Skin epidermis (tissue), 12 donors: ENCODE results near the gene GRIK3.

Experiments used
- H3K27ac ChIP-seq, 21 experiments: fragments of 200-600 bp; sonication (generic) in 11 of 21; one replicate each; pipeline ENCODE4 v1.5.0; 2020; ENCODE audit warnings: mild to moderate bottlenecking in 3 of 21, inconsistent platforms in 2 of 21, moderate library complexity in 2 of 21
- H3K4me3 ChIP-seq, 7 experiments: fragments of 200-600 bp; sonication (generic) in 2 of 7; one replicate each; pipeline ENCODE4 v1.5.0; 2020; ENCODE audit warnings: inconsistent platforms in 2 of 7, mild to moderate bottlenecking in 2 of 7, moderate library complexity in 1 of 7

Gene GRIK3

DNA sequence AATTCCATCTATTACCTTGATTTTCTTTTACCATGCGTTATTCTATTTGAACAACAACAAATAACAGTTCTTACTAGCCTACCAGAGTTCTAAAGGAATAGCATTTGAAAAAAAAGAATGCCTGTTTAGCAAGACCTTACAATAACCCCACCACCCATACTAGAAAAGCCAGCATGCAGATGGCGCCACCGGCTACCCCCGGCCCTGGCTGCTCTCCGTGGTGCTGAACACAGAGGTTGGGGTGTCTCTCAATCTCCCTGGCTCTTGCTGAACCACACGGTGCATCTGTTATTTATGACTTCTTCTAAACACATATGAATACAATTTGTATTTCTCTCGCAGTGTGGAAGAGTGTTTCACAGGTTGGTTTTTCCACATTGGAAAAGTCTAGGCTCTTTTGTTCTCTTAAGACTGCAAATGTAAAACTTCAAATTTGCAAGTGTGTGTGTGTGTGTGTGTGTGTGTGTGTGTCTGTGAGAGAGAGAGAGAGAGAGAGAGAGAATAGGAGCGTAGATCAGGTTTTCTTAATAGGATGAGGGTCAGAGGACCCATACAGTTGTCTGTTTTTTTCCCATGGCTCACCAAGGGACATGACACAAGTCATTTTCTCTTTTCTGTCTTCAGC, 13.6 kb downstream of the GRIK3 start:
- H3K4me3 ChIP-seq = no peak overlapping the region

GRCh38 chr1:37018510-37018909, 15.8 kb downstream of the GRIK3 start:
- Histone ChIP-seq H3K27ac (no peak overlapping the region), H3K4me3 (no peak overlapping the region)

More for the DNA sequence above, 13.6 kb downstream of the GRIK3 start:
- H3K27ac ChIP-seq = no peak overlapping the region

GRCh38 chr1:37017720-37018119, 16.6 kb downstream of the GRIK3 start:
- Histone ChIP-seq H3K4me3 (no peak overlapping the region), H3K27ac (no peak overlapping the region)

DNA sequence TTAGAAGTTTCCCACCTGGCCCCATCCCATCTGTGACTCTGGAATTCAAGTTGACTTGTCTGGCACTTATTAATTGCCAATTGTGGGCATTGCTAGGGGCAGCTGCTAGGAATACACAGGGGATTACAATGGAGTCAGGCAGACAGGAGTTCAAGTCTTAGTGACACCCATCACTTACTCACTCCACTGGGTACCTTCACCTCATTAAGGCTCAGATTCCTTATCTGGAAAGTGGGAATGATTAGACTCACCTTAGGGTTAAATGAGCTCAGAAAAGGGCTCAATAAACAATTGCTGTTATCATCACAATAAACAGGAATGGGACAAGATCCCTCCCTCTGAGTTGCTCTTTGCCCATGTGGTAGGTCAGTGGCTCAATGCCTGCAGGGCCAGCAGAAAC, 18.2 kb downstream of the GRIK3 start:
- Histone ChIP-seq H3K4me3 (no peak overlapping the region), H3K27ac (no peak overlapping the region)

GRCh38 chr1:37015713-37016112, 18.6 kb downstream of the GRIK3 start:
- no peak overlapping the region for H3K27ac ChIP-seq
- H3K4me3 ChIP-seq = no peak overlapping the region

- Histone ChIP-seq H3K27ac (no peak overlapping the region), H3K4me3 (no peak overlapping the region)
Observed at GRCh38 chr1:37012226-37012625, 22.1 kb downstream of the GRIK3 start.

- no peak overlapping the region for H3K27ac ChIP-seq
- no peak overlapping the region for H3K4me3 ChIP-seq
Observed at GRCh38 chr1:37010011-37010410, 24.3 kb downstream of the GRIK3 start.

- Histone ChIP-seq H3K27ac (no peak overlapping the region), H3K4me3 (no peak overlapping the region)
Observed at GRCh38 chr1:37009521-37009920, 24.8 kb downstream of the GRIK3 start.

DNA sequence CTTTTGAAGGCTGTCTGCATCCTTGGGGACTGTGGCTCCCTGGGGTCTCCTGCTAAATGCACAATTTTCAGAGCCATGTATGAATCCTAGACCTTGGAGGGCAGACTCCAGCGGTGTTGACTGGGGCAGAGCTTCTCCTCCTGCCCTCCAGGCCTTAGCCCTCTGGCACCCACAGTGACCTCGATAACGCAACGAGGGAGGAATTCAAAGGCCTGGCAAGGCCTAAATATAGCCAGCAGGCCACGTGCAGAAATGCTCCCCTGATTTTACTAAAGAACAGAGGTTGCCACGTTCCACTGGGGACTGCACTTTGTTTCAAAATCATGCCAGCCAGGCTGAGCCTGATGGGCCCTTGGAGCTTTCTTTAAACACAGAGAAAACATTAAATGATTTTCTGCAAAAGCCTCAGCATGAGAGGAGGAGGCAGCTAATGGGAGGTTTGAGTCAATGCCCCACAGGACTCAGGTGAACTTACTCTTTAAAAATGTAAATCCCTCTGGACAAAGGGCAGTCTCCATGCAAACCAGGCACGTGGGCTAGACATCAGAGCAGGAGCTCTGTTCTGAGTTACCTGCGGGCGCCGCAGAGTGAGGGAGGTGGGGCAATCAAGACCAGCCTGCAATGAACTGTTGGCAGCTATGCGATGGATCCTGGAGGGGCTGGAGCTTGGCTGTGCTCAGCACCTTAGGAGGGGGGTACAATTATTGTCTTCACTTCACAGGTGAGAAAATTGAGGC, 28.0 kb downstream of the GRIK3 start:
- Histone ChIP-seq H3K4me3 (no peak overlapping the region), H3K27ac (no peak overlapping the region)

GRCh38 chr1:37002898-37003297, 31.4 kb downstream of the GRIK3 start:
- H3K4me3 ChIP-seq = no peak overlapping the region
- H3K27ac ChIP-seq = no peak overlapping the region

DNA sequence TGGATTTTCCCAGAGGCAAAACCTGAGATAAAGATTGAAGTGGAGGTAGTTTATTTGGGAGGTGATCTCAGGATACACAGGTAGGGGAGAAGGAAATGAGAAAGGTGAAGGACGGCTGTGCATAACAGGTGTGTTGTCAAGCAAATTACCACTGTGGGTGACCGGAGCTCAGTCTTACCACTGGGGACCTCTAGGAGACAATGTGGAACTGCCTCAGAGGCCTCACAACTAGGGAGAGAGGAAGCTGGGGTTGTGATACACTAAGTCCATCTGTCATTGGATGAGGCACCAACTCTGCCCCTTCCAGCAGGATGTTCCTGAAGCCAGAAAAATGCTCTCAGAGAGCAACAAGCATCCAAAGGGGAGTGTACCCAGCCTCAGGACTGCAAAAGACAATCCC, 32.6 kb downstream of the GRIK3 start:
- no peak overlapping the region for H3K27ac ChIP-seq
- no peak overlapping the region for H3K4me3 ChIP-seq

GRCh38 chr1:36996106-36996505, 38.2 kb downstream of the GRIK3 start:
- H3K27ac ChIP-seq = no peak overlapping the region
- H3K4me3 ChIP-seq = no peak overlapping the region

GRCh38 chr1:36994868-36995267, 39.4 kb downstream of the GRIK3 start:
- H3K27ac ChIP-seq = no peak overlapping the region
- H3K4me3 ChIP-seq = no peak overlapping the region

DNA sequence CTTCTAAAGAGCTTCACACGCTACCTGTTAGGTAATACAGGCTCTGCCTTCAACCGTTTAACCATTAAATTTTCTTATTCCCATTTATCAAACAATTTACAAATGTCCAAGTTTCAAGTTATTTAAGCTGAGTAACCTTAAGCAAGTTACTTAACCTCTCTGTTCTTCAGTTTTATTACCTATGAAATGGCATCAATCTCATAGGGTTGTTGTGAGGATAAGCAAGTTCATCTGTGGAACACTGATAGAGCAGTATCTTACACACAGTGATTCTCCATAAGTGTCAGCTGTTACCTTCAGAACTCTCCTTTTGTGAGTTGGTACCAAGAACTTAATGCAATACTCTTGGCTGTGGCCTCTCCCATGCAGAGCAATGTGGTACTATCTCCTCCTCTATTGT, 40.0 kb downstream of the GRIK3 start:
- H3K4me3 ChIP-seq = no peak overlapping the region
- no peak overlapping the region for H3K27ac ChIP-seq

DNA sequence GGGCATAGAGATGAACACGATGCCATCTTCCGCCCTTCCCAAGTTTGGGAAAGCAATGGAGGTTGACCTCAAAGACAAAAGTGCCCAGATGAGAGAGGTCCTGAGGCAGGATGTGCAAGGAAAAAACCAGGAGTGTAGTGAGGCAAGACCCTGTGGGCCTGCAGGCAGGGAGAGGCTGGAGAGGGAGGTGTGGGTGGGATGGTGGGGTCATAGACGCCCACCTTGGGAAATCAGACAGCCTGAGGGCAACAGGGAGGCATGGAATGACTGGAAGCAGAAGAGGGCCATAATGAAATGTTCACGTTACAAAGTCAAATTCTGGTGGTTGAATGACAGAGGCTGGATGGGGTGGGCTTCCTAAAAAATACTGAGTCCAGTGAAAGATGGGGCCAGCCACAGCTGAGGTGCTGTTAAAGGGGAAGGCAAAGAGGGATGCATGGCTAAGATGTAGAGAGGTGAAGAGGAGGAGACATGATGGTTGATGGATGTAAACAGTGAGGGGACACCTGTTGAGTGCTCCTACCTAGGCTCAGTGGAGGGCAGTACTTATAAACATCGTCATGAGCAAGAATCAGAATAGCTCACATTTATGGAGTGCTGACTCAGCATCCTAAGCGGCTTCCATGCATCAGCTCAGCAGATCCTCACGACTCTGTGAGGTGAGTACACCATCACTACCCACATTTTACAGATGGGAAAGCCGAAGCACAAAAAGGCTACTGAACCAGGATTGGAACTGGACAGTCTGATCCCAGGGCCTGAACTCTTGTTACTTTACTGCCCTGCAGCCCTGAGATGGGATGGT, 42.0 kb downstream of the GRIK3 start:
- H3K27ac ChIP-seq = no peak overlapping the region
- no peak overlapping the region for H3K4me3 ChIP-seq

- Histone ChIP-seq H3K27ac (no peak overlapping the region), H3K4me3 (no peak overlapping the region)
Observed at GRCh38 chr1:36991551-36991950, 42.8 kb downstream of the GRIK3 start.

DNA sequence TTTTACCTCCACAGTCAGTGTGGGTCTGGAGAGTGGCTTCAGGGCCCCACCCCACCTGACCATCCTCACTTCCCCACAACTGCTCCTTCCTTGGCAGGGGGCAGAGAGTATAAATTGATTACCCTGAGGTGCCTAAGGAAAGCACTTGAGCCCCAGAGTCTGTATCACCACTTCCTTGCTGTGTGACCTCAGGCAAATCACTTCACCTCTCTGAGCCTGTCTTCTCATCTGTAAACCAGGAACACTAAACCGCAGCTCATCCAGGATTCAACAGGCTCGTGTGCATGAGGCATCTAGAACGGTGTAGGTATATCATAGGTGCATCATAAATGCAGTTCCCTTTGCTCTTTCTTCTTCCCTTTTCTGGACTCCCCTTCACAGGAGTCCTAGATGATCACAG, 43.4 kb downstream of the GRIK3 start:
- Histone ChIP-seq H3K27ac (no peak overlapping the region), H3K4me3 (no peak overlapping the region)

GRCh38 chr1:36989241-36989640, 45.1 kb downstream of the GRIK3 start:
- Histone ChIP-seq H3K4me3 (no peak overlapping the region), H3K27ac (no peak overlapping the region)

DNA sequence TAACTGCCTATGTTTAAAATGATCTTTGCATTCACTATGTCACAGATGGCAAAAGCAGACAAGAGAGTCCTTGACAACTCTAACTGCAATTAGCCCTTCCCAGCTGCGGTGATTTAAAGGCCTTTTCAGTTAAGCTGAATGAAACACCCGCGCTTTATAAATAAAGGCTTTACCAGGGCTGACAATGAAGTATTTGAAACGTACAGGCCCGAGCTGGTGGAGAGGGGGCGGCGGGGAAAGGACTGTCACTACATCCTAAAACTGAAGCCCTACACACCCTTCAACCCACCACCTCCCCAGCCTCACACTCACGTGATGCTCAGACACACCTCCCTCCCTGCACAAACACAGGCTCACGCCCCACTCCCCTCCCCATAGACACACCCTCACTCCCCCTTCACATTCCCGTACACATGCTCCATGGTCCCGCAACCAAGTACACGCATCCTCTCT, 45.5 kb downstream of the GRIK3 start:
- Histone ChIP-seq H3K4me3 (no peak overlapping the region), H3K27ac (no peak overlapping the region)

DNA sequence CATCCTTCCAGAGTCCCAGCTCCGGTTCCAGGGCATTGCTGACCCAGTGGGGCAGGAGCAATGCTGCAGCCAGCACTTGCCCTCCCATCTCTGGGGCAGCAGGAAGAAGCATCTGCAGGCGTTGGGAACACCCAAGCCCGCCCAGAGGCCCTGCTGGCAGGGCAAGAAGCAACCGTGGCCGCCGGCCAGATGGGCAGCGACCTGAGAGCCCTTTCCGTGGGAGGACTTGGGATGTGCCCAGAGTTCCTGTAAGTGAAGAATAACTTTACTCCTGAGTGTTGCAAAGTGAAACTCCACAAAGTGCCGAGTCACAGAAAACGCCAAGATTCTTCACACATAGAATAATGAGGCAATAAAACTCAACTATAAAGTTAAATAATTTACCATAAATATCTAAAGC, 46.0 kb downstream of the GRIK3 start:
- H3K4me3 ChIP-seq = no peak overlapping the region

GRCh38 chr1:36987276-36987675, 47.0 kb downstream of the GRIK3 start:
- H3K27ac ChIP-seq = no peak overlapping the region
- no peak overlapping the region for H3K4me3 ChIP-seq

More for the DNA sequence above, 46.0 kb downstream of the GRIK3 start:
- H3K27ac ChIP-seq = no peak overlapping the region
